HuH-7 (cell line): ENCODE data around the gene HS3ST2.
"Not testable (repeated sequence)": the region's sequence is repeated elsewhere in the genome, so short reads cannot be mapped to it uniquely, and the experiment has no call there.

ENCODE experiments used
- DNase-seq: peaks from one replicate; pipeline ENCODE4 v3.0.0; 2011; ENCODE audit warnings: low spot score

The HS3ST2 gene

DNA sequence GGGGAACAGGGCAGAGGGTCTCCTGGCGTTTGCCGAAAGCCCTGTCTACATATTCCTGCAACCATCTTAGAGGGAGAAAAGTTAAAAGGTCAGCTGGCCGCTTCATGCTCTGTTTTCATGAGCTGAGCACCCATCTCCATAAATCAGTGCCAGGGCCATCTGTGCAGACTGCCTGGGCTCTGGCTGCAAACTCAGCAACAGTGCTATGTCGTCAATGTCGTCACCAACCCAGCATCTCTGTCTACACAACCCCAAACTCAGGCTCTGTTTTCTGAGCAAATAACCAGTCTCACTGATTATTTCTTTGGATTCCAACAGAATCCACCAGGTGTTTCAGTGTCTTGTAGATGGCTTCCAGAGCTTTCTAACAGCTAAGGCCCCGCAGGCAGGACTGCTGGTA lies 65.0 kb downstream of the HS3ST2 start:
- no peak for DNase-seq

DNA sequence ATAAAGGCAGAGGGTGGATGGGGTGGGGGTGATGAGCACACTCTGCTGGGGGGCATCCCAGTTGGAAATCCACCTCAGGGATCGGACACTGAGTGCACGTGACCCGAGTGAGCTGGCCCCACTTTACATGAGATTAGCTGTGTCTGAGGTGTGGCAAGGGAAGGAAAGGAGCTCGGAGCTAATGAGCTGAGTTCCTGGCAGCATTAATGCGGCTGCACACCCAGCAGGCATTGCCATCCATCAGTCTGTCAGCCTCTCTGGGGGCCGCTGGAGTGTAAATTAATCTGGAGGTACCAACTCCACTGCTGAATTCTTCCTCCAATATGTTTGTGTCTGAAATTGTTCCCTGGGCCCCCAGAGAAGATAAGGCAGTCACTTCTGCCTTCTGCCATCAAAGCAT lies 65.5 kb downstream of the HS3ST2 start:
- no peak for DNase-seq

DNA sequence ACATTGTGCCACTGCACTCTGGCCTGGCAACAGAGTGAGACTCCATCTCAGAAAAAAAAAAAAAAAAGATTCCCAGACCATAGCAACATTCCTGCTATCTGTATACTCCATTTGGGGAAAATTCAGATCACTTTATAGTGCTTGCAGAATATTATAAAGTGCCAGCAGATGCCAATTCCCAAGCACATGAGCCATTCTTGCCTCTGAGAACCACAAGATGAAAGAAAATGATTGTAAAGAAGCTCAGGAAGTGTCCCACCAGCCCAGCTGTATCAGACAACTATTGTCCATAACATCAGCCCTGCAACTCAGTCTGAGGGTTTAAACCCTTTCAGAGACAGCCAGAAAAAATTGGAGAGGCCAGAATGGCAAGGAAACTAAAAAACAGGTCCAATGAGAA lies 69.0 kb downstream of the HS3ST2 start:
- DNase-seq: no peak

DNA sequence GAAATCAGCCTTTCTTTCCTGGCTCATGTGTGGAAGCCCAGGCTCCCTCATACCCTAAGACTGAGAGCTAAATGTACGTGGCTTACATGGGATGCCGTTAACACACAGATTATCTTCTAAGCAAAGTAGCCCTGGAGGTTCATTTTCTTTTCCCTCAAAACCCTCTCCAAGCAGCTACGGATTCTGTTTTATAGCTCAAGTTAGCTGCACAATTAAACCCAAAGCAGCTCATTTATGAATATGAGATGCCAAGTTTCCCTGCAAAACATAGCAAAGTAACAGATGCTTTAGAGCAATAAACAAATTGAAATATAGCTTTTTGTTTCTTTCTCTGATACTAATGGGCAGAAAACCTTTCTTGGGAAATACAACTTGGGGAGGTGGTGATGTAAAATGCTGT lies 72.0 kb downstream of the HS3ST2 start:
- no peak for DNase-seq

DNA sequence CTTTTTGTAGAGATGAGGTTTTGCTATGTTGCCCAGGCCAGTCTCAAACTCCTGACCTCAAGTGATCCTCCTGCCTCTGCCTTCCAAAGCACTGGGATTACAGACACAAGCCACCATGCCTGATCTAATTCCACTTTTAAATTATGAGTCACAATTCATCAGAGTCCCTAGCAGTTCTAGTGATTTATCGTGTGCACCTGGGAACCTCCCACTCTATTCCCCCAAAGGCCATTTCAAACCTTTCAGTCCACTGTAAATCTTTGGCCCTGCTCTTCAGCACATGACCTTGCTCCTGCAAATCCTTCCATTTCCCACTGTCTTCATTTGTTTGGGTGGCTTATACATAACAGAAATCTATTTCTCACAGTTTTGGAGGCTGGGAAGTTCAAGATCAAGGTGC lies 73.0 kb downstream of the HS3ST2 start:
- no peak for DNase-seq

DNA sequence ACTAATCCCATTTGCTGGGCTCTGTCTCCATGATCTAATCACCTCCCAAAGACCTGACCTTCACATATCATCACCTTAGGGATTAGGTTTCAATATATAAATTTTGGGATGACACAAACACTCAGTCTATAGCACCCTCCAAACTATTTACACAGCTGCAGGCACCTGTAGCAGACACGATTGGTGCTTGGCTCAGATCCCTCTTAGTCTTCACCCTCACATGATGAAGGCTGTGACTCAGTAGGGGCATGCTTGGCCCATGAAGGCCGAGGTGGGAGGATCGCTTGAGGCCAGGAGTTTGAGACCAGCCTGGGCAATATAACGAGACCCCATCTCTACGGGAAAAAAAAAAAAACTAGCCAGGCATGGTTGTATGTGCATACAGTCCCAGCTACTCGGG lies 73.5 kb downstream of the HS3ST2 start:
- DNase-seq: no peak

DNA sequence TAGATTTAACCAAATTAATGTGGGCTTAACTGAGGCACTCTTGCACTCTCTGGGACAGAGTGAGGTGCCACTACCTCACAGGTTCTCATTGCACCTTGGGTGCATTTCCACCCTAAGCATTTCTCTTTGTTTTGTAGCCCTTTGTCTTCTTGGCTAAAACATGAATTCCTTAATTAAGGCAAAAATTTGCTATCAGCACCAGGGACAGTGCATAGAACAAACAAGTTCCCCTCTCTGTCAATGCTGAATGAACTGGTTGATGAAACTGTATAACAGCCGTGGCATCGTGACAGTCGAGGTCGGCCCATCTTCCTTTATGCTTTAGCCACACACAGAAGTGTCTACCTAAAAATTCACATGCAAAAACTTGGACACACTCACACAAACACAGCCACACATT lies 74.8 kb downstream of the HS3ST2 start:
- DNase-seq: no peak

DNA sequence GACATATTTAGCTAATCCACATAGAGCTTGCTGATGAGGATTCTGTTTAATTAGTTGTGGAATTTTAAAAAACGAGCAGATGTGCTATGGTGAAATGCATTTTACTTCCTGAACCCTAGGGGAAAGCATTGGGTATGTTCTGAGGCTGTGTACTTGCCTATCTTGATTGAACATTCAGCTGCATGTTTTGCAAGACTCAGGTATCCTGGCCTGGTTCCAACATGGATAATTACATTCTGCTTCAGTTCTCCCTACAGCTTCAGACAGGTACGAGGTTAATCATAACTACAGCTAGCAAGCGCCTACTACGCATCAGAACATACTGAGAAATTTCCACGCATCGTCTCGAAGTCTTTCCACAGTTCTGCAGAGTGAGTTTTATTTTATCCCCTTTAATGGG lies 77.0 kb downstream of the HS3ST2 start:
- no peak for DNase-seq

DNA sequence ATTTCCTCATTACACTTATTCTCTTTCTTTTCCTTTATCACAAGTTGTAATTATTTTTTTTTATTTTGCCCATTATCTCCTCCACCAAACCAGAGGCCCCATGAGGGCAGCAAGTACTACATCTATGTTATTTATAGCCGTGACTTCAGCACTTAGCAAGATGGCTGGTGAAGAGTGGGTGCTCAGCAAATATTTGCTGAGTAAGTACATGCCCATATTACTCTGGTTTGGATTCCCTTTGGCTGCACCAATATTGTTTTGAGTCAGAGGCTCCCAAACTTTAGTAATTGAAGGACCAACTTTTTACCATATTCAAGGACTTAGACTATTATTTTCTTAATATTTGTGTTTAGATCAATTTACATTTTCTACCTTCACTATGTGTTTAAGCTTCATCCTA lies 83.2 kb downstream of the HS3ST2 start:
- no peak for DNase-seq

DNA sequence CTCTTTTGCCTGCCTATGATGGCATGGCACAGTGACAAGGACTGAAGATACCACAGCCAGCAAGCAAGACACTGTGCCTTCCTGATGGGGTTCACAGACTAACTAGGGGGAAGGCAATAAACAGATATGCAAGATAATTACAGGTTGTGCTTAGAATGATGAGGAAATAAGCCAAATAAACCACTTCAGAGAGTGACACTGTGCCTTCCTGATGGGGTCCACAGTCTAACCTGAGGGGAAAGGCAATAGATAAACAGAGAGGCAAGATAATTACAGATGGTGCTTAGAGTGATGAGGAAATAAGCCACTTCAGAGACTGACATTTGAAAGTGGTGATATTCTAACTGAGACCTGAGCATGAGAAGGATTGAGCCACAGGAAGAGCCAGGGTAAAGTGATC lies 84.2 kb downstream of the HS3ST2 start:
- DNase-seq: no peak

DNA sequence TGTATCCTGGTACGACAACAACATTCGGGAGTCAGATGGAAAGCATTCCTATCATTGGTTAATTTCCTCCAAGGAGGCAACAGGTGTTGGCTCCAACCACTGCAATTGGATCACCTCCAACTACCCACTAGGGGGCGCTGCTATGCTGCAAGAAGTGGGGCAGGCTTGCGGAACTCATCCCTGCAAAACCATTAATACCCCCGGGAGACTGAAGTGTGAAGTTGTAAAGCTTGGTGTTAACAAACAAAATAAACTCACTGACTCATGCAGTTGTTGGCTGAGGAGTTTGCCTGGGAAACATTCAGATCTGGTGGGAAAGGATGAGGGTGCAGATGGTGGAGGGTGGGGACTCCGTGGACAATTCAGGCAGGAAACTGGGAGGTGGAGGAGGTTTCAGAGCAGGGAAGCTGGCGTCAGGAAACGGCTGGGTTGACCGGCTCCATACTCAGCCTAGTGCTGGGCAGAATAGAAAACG lies 84.9 kb downstream of the HS3ST2 start:
- DNase-seq: peak; percentile 52

DNA sequence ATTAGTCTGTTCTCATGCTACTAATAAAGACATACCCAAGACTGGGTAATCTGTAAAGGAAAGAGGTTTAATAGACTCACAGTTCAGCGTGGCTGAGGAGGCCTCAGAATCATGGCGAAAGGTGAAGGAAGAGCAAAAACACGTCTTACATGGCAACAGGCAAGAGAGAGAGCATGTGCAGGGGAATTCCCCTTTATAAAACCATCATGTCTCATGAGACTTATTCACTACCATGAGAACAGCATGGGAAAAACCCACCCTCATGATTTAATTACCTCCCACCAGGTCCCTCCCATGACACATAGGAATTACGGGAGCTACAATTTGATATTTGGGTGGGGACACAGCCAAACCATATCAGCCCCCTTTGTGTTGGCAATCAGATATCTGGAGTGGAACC lies 85.6 kb downstream of the HS3ST2 start:
- DNase-seq: not testable (repeated sequence)

DNA sequence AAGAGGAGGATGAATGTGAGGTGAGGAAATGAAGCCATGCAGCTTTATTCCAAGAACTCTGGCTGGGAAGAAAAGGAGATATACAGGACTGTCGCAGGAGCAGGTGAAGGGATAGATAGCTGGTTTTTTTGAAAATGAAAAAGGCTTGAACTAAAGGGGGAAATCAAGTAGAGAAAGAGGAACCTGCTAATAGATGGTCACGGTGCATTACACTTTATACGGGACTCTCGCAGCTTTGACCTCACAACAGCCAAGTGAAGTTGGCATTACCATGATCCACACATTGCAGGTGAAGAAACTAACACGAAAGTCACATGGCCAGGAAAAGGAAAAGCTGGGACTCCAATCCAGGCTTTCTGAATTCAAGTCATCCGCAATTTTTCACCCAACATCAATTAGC lies 86.9 kb downstream of the HS3ST2 start:
- no peak for DNase-seq

DNA sequence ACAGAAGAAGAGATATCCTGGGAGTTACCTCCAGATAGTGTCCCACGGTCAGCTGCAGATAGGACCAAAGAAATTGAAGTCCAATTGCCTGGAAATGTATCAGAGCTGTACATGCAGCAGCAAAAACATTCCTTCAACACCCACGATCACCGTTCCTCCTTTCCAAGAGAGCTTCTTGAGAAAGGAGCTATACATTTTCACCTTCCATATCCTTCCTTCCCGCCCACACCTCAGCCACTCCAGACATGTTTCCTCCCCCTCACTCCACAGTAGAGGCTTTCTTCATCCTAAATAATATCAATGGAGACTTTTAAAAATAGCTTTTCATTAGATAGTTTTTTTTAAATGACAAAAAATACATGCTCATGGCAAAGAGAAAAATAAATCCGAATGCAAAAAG lies 87.6 kb downstream of the HS3ST2 start:
- DNase-seq: no peak

DNA sequence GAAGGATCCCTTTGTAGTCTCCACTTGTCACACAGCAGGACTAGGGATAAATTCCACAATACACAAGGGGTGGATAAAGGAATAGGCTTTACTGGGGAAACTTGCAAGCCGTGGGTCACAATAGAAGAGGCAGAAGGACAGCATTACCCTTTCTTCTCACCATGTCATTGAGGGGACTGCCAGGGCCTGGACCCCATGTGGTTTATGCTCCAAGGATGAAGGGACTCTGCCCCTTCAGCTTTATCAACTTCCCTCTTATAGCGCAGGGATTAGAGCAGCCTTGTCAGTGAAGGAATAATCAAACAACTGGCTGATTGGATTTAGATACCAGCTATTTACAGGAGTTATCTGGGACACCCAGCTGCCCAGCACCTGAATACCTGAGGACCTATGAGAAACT lies 89.8 kb downstream of the HS3ST2 start:
- DNase-seq: no peak

DNA sequence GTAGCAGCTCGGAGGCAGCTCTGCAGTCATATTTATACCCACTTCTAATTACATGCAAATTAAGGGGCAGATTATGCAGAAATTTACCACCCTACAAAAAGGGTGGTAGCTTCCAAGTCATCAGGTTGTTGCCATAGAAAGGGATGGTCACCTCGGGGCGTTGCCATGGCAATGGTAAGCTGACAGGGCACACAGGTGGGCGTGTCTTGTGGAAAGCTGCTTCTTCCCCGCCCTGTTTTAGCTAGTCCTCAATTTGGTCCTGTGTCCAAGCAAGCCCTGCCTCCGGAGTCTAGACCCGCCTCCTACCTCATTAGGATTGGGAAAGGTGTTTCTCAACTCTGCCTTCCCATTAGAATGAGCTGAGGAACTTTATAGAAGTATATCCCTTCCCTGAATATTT lies 98.7 kb downstream of the HS3ST2 start:
- DNase-seq: no peak

DNA sequence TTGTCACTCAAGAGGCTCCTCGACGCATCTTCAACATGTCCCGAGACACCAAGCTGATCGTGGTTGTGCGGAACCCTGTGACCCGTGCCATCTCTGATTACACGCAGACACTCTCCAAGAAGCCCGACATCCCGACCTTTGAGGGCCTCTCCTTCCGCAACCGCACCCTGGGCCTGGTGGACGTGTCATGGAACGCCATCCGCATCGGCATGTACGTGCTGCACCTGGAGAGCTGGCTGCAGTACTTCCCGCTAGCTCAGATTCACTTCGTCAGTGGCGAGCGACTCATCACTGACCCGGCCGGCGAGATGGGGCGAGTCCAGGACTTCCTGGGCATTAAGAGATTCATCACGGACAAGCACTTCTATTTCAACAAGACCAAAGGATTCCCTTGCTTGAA lies 101.0 kb downstream of the HS3ST2 start:
- no peak for DNase-seq

DNA sequence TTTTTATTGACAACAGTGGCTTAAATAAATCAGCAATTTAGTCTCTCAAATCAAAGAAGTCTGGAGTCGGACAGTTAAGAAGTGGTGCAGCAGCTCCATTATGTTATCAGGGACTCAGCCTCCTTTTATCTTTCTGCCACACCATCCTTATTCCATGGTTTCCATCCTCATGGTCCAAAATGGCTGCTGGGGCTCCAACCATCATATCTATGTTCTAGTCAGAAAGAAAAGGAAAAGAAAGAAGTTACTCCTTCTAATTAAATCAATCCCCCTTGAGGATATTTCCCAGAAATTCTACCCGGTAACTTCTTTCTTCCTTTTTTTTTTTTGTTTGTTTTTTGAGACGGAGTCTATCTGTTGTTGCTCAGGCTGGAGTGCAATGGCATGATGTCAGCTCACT lies 109.5 kb downstream of the HS3ST2 start:
- no peak for DNase-seq

DNA sequence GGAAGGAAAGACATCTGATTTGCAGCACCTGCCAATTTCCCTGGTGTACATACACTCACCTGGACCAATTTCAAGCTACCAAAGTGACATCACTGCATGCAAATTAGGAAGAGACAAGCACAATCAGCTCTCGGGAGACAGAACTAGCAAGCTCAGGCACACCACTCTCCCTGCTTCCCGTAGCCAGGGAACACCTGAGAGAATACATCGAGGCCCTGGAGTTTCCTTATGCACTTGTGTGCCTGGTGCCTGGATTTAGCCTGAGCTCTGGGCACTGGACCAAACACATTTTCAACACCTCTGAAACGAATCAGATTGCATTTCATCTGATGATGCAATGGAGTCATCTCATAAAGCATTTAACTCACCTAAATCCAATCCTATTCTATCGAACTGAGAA lies 110.5 kb downstream of the HS3ST2 start:
- DNase-seq: no peak

DNA sequence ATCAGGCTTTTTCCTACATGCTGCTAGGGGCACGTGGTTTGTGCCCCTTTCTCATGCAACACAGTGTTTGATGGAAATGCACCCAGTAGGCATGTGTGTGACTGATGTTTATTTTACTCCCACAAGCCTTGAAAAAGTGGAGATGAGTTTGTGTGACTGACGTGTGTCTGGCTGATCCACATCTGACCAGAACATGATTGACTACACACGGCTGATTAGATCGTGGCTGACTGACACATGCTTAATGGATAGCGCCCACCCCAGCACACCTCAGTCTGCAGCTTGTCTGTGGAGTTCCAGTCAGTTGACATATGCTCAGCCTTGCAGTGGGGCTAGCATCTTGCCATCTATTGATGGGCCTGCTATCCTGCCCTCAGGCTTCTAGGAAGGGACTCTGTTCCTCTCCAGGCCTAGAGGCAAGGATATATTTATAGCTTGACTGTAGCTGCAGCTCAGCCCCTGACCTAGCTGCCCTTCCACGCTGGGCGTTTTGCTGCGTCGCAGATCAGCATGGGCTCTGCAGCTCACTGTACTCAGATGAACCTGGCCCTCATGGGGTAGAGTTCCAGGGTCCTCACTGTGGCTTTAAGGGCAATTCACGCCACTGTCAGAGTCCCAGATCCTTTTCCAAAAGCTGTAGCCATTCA lies 112.3 kb downstream of the HS3ST2 start:
- DNase-seq: no peak

DNA sequence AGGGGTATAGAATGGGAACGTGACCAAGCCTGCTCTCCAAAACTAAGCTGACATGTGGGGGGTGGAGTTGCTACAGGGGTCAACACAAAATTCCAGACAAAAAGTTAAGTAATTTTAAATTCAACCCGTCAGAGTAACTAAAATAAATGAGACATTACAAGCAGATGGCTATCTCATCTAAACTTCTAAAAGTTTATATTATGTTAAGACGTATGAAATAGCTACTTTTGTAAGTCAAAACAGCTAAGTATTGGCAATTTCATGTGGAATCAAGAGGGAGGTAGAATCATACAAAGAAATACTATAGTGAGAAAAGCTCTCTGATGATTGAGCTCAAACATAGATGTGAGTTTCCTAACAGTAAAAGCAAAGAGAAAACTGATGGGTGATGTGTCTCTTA lies 113.3 kb downstream of the HS3ST2 start:
- no peak for DNase-seq

DNA sequence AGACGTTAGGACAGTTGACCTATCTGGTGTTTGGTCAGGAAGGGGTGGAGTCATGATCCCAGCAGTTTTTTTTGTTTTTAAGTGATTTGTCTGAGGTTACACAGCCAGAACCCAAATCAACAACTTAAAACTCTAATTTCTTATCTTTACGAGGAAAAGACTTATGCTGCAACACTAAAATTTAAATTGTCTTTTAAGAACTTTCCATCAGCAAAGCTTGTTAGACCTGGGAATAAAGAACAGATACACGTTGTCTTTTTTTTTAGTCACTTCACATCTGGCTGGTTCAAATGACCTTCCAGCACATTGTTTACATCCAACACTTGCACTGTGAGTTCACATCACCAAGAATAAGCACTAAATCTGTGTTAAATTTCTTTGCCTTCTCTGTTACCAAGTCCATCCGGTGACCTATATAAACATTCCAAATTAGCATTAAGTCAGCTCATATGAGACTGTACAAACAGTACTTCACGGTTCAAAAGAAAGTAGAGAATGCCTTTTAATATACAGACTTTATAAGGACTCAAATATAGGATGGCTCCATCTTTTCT lies 115.0 kb downstream of the HS3ST2 start:
- no peak for DNase-seq

DNA sequence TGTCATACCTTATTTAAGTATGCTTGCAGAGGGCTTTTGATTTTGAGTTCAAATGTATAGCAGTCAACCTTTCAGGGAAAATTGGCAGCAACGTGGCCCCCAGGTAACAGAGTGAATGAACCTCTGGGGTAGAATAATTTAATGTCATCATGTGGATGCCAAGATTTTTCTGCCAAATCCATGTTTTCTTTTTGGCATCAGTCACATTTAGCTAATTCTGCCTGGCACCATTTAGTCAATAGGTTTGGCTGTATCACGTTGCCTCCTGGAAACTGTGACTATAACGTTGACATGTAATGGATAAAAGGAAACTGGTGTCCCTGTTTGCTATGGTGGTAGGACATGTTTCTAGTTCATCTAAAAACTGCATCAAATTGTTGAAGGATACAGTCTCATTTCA lies 115.5 kb downstream of the HS3ST2 start:
- DNase-seq: no peak

DNA sequence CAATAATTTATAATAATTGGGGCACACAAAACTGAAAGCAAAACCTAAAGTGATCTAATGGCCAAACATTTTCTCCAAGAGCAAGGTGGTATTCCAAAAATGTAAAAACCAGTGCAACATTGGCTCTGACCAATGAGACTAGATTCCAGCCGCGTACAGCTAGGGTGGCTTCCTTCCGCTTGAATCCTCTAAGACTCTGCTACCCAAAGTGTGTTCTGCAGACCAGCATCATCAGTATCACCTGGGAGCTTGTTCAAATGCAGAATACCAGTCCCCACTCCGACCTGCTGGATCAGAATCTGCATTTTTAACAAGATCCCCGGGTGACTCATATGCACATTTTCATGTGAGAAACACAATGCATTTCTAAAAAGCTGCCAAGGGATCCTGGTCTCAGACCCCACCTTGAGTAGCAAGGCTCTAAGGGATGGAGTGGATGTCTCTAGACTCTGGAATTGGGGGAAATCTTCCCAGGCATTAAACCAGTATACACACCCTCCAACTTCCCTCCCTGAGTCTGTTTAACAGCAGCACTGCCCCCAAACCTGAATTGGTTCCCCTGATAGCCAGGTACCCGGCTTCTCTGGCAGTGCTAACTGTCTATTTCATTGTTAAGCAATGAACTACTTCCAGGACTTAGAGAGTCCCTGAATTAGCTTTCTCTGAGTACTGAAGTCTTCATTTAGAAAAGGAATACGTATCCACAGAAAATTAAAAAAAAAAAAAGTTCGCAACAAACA lies 118.2 kb downstream of the HS3ST2 start:
- DNase-seq: no peak
